Adrenal gland (tissue), 12 donors: Measurements from ENCODE around the gene TRPV5. TPM values are rescaled to one million over a fixed set of nuclear protein-coding genes. Genes with fewer than 3 reads are reported as not detected.

Experiments
- DNase-seq, 7 donors: peaks; one replicate each; pipeline ENCODE4 v3.0.0-alpha.2; 2019 to 2020
- H3K27ac ChIP-seq, 5 donors: fragments of 200-600 bp; sonication (generic) in 4 of 5; 1 replicate in 3 of 5; 2 replicates in 2 of 5; pipeline versions ENCODE4 v1.5.1 to v1.8.0; 2016 to 2020; ENCODE audit warnings: mild to moderate bottlenecking in 1 of 5
- H3K27me3 ChIP-seq: fragments of 200-600 bp; 2 replicates; pipeline ENCODE4 v1.8.0; 2021
- H3K36me3 ChIP-seq, 2 donors: fragments of 200-600 bp; replicated peaks in 1 of 2; 1 replicate in 1 of 2; 2 replicates in 1 of 2; pipeline versions ENCODE4 v1.5.1 to v1.8.0; 2018 to 2022
- H3K4me1 ChIP-seq, 2 donors: fragments of 200-600 bp; replicated peaks in 1 of 2; 1 replicate in 1 of 2; 2 replicates in 1 of 2; pipeline versions ENCODE4 v1.5.1 to v1.8.0; 2018 to 2021
- H3K4me3 ChIP-seq, 4 donors: fragments of 200-600 bp; sonication (generic) in 3 of 4; one replicate each; pipeline ENCODE4 v1.5.1; 2016 to 2018
- H3K9me3 ChIP-seq, 3 donors: fragments of 200-600 bp; sonication (generic) in 1 of 3; replicated peaks in 1 of 3; 1 replicate in 2 of 3; 2 replicates in 1 of 3; pipeline versions ENCODE4 v1.5.1 to v1.8.0; 2016 to 2021
- POLR2A ChIP-seq, 2 donors: fragments of 450-650 bp; IDR thresholded peaks; one replicate each; pipeline ENCODE4 v1.6.1; 2017; ENCODE audit warnings: antibody characterized with exemption in 2 of 2, mild to moderate bottlenecking in 2 of 2, moderate library complexity in 1 of 2
- WGBS, 4 donors: extraction: QIAGEN DNeasy Blood & Tissue Kit in 2 of 4; methylation state at CpG; one replicate each; pipeline versions ENCODE4 v1.1.5 to v1.1.7; 2013 to 2017; 5-methylcytosine and 5-hydroxymethylcytosine counted together
- intact Hi-C, 2 donors: fragments of 100-400 bp; cut with DNase I; formaldehyde crosslinking; loops; one replicate each; pipeline versions ENCODE4 v1.14.1 to v1.15.0; 2022 to 2023
- polyA plus RNA-seq, 3 donors: library from polyadenylated mRNA; stranded (reverse); fragments of 200-250 nt in 2 of 3; fragments of 350-450 nt in 1 of 3; fragmentation: Illumina TruSeq in 1 of 3; extraction: RNeasy Lipid Tissue Mini Kit (QIAGEN cat#74804) in 1 of 3; gene quantifications; one replicate each; pipeline ENCODE4 v1.2.3, GENCODE V29; 2013 to 2014
- total RNA-seq, 9 donors: library from RNA; depleted of rRNA in 4 of 9; stranded (reverse); fragments of >200 nt in 4 of 9; fragments of 120-200 nt in 1 of 9; fragmentation: NEBNext Ultra II Directional in 1 of 9; extraction: Animal tissue kit (Norgen Biotek cat#: 25700) in 1 of 9; gene quantifications; one replicate each; pipeline versions ENCODE4 v1.1.0 to v1.2.4, GENCODE V29; 2013 to 2023
- TF ChIP-seq, protein P1 (sequence below), 6 experiments: fragments of 450-650 bp in 4 of 6; fragments of 200-600 bp in 2 of 6; sonication (generic) in 1 of 6; IDR thresholded peaks; 1 replicate in 5 of 6; 2 replicates in 1 of 6; pipeline versions ENCODE4 v1.5.1 to v1.8.0; 2016 to 2021; ENCODE audit warnings: antibody characterized with exemption in 6 of 6, mild to moderate bottlenecking in 2 of 6, moderate library complexity in 1 of 6
- donor health status: healthy with polysubstance abuse.
- donor health status: Bipolar disorder and iron deficiency.
- donor health status: DM: yes; HTN: yes; CAD: no.
- donor health status: DM: no; HTN: no; CAD: no.
- donor health status: DM: no; HTN: no; CAD: no.
- donor health status: DM: yes; HTN: yes; CAD: no.

The TRPV5 gene
- total and polyA plus RNA-seq, 12 donors, result not detected

DNA sequence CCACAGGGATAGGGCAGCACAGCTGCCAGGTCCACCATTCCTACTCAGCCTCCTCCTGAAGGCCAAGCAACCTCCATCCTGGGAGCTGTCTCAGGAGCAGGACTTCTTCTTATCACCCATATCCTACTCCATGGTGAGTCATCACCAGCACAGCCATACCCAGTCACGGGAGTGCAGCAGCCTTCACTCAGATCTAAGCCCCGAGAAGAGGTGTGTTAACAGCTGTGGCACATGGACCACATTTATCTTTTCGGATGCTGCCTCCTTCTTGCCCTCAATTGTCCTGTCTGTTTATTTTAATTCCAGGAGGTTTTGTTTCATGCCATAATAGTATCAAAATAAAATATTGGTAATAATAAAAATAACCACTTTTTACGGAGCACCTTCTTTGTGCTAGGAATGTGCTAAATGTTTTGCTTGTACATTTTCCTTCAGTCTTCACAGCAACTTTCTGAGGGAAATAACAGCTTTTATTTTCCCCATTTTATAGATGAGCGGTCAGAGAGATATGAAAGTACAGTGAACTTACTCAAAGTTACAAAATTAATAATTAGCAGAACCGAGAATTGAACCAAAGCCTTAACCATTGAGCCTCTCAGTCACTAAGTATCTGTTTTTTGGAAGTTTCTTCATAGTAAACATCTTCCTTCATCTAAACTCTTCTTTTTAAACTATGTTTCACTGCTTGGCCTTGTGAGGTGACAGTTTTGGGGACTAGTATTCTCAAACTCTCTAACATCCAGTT is 31.1 kb upstream of the TRPV5 start:
- WGBS, 4 donors, result 66 to 77% (median 70%) methylated on average over 6 of the region's 6 CpGs
- H3K27me3 ChIP-seq, result no peaks in the 10 kb centered on the region

DNA sequence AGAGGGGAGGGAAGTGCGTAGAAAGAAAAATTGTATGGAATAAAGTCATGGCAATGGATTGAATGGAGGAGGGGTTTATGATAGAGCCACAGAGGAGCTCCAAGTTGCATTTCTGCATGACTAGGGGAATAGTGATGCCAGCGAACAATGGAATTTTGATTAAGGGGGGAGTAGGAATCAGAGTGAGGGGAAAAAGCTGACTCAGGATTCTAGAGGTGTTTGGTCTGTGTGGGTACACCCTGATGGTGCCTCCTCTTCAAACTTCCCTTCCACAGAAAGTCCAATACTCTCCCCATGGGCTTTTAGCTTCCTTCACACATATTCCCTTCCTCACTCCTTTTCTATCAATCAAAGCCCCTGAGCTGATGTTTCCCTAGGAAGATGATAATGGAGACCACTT is 30.4 kb upstream of the TRPV5 start:
- Histone ChIP-seq H3K4me1 (no peaks in the 10 kb centered on the region), H3K9me3 (no peaks in the 10 kb centered on the region), H3K4me3 (no peak overlapping the region), H3K36me3 (no peaks in the 10 kb centered on the region), H3K27ac (no peak overlapping the region), H3K27me3 (no peaks in the 10 kb centered on the region)
- 71 to 82% (median 77%) methylated on average over 2 of the region's 2 CpGs for WGBS, 4 donors
- TF ChIP-seq, protein P1, sequence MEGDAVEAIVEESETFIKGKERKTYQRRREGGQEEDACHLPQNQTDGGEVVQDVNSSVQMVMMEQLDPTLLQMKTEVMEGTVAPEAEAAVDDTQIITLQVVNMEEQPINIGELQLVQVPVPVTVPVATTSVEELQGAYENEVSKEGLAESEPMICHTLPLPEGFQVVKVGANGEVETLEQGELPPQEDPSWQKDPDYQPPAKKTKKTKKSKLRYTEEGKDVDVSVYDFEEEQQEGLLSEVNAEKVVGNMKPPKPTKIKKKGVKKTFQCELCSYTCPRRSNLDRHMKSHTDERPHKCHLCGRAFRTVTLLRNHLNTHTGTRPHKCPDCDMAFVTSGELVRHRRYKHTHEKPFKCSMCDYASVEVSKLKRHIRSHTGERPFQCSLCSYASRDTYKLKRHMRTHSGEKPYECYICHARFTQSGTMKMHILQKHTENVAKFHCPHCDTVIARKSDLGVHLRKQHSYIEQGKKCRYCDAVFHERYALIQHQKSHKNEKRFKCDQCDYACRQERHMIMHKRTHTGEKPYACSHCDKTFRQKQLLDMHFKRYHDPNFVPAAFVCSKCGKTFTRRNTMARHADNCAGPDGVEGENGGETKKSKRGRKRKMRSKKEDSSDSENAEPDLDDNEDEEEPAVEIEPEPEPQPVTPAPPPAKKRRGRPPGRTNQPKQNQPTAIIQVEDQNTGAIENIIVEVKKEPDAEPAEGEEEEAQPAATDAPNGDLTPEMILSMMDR (IDR thresholded peaks at IDR 0.05), result no peak
- no peak for TF ChIP-seq POLR2A (IDR thresholded peaks at IDR 0.05)
- intact Hi-C loops, result no loop called here
- no peak for DNase-seq

More for the DNA sequence above, 31.1 kb upstream of the TRPV5 start:
- Histone ChIP-seq H3K4me3 (no peak overlapping the region), H3K36me3 (no peaks in the 10 kb centered on the region), H3K27ac (no peak overlapping the region), H3K4me1 (no peaks in the 10 kb centered on the region), H3K9me3 (no peaks in the 10 kb centered on the region)
- TF ChIP-seq, protein P1 (IDR thresholded peaks at IDR 0.05), result no peak
- TF ChIP-seq POLR2A (IDR thresholded peaks at IDR 0.05), result no peak
- no peak for DNase-seq
- intact Hi-C loops, result no loop called here

DNA sequence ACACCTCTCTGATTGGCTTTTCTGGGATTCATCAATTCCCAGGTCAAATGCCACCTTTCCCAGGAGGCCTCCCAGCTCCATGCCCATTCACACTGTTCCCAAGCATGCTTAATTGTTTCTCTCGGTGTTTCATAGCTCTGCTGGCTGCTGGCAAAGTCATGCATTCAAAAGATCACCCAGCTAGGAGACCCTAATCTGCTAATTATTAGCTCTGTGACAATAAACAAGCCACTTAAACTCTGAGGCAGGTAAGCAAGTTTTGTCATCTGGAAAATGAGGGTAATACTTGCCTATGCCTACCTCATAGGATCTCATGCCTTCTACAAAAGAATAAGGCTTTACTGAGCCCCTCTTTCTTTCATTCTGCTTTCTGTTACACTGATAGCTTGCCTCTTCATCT is 29.4 kb upstream of the TRPV5 start:
- Histone ChIP-seq H3K27me3 (no peaks in the 10 kb centered on the region), H3K4me3 (no peak overlapping the region), H3K9me3 (no peaks in the 10 kb centered on the region), H3K4me1 (no peaks in the 10 kb centered on the region), H3K36me3 (no peaks in the 10 kb centered on the region), H3K27ac (no peak overlapping the region)
- TF ChIP-seq, protein P1 (IDR thresholded peaks at IDR 0.05), result no peak
- TF ChIP-seq POLR2A (IDR thresholded peaks at IDR 0.05), result no peak
- 38 to 48% (median 43%) methylated on average over 1 of the region's 1 CpG for WGBS, 4 donors
- DNase-seq, result no peak
- intact Hi-C loops, result no loop called here

DNA sequence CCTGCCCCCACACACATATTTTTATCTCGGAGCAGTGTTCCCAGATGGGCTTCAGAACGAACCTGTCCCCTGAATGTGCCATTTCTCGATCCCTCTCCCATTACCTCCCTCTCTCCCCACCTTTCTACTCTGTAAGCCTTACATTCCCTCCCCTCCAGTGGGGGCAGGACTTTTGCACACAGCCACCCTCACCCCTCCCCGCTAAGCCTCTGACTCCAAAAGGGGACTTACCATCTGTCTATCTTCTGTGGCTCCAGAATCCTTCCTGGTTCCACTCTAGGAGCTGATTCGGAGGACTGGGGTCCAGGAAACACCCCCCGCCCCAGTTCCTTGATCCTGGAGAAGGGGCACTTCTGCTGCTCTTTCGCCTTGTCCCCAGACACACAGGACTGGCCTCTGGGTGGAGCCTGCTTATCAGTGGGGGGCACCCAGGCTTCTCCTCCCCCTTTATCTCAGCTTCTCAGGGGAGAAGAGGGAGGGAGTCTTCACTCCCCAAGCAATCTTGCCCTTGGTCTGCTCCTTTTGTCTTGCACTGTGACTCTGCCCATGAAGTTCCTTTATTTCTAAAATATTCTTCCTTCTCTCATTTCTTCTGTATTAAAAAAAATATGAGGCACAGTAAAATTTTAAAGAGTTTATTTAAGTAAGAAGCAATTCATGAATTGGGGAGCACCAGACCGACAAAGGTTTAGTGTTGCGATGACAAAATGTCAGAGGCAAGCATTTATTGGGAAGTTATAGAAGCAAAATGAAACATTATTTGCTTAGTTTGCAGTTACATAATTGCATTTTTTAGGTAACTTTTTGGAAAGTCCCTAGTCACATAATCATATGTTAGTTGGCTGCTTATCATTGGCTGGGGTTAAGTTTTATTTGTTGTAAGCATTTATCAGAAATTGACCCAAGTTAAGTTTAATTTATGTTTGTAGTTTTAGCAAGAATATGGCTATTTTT is 28.7 kb upstream of the TRPV5 start, which contains the start of gene KEL:
Gene KEL (minus strand): TSS at position 391 of the 954 bp plus-strand sequence. CDS start 157 bp downstream, at position 234.
- intact Hi-C loops, result no loop called here
- TF ChIP-seq, protein P1 (IDR thresholded peaks at IDR 0.05), result no peak
- TF ChIP-seq POLR2A (IDR thresholded peaks at IDR 0.05), result no peak

More for the DNA sequence above, 28.7 kb upstream of the TRPV5 start, which contains the start of gene KEL:
- no peaks in the 10 kb centered on the region for H3K9me3 ChIP-seq
- 69 to 76% (median 73%) methylated on average over 9 of the region's 9 CpGs for WGBS, 4 donors
- H3K4me3 ChIP-seq, result no peak within 1 kb of the TSS
- H3K27ac ChIP-seq, result no peak within 1 kb of the TSS
- no peaks in the 10 kb centered on the region for H3K27me3 ChIP-seq
- H3K4me1 ChIP-seq, result no peaks in the 10 kb centered on the region
- DNase-seq, result no peak
- H3K36me3 ChIP-seq, result no peaks in the 10 kb centered on the region
